Breast epithelium (tissue), 3 donors: ENCODE results near the gene PSD2.

Experiments used
- CTCF ChIP-seq, 3 donors: fragments of 450-650 bp; IDR thresholded peaks; one replicate each; pipeline ENCODE4 v1.5.1; 2016 to 2017; ENCODE audit warnings: antibody characterized with exemption in 3 of 3, mild to moderate bottlenecking in 3 of 3, moderate library complexity in 3 of 3
- POLR2A ChIP-seq: fragments of 450-650 bp; IDR thresholded peaks from one replicate; pipeline ENCODE4 v1.6.1; 2016; ENCODE audit warnings: antibody characterized with exemption, mild to moderate bottlenecking, moderate library complexity
- POLR2AphosphoS5 ChIP-seq, 3 donors: sonication (generic); formaldehyde crosslinking; IDR thresholded peaks; one replicate each; pipeline ENCODE4 v1.6.1; 2017; ENCODE audit warnings: antibody characterized with exemption in 3 of 3

GRCh38 chr5:139770722-139771121, 24.9 kb upstream of the PSD2 start:
- TF ChIP-seq CTCF (IDR thresholded peaks at IDR 0.05): no peak
- no peak for TF ChIP-seq POLR2AphosphoS5 (IDR thresholded peaks at IDR 0.05)
- TF ChIP-seq POLR2A: no peak
